OCI-LY3 (cell line): ENCODE measurements around the gene RSAD1.

Source experiments
- H2AFZ ChIP-seq: fragments of 200-600, 300-600 bp; shearing (Covaris generic); 2 replicates; pipeline ENCODE4 v1.6.0; 2014; ENCODE audit warnings: antibody characterized with exemption, low read depth, low read length
- H3K27ac ChIP-seq: fragments of 200-600, 300-600 bp; sonication (generic); 2 replicates; pipeline ENCODE4 v1.5.1; 2014; ENCODE audit warnings: mild to moderate bottlenecking, low read length, moderate library complexity, mixed read lengths
- H3K27me3 ChIP-seq: fragments of 200-600, 300-600 bp; sonication (generic); 2 replicates; pipeline ENCODE4 v1.6.1; 2014; ENCODE audit warnings: low read depth, low read length, mixed read lengths
- H3K36me3 ChIP-seq: fragments of 200-600, 300-600 bp; sonication (generic); replicated peaks from 2 replicates; pipeline ENCODE3; 2014; ENCODE audit warnings: low read depth, low read length, mixed read lengths
- H3K4me1 ChIP-seq: fragments of 300-600, 200-600 bp; sonication (generic); 2 replicates; pipeline ENCODE4 v1.6.1; 2014; ENCODE audit warnings: low read length, mixed read lengths
- H3K4me2 ChIP-seq: fragments of 200-600, 300-600 bp; sonication (generic); 2 replicates; pipeline ENCODE4 v1.6.1; 2014; ENCODE audit warnings: low read length, mixed read lengths
- H3K4me3 ChIP-seq: fragments of 300-600, 200-600 bp; sonication (generic); 2 replicates; pipeline ENCODE4 v1.5.1; 2014; ENCODE audit warnings: antibody characterized with exemption, mild to moderate bottlenecking, low read length, moderate library complexity
- H3K79me2 ChIP-seq: fragments of 300-600, 200-600 bp; shearing (Covaris generic); 2 replicates; pipeline ENCODE4 v1.6.1; 2014; ENCODE audit warnings: mild to moderate bottlenecking, low read length, mixed read lengths
- H3K9ac ChIP-seq: fragments of 300-600, 200-600 bp; shearing (Covaris generic); 2 replicates; pipeline ENCODE4 v1.6.0; 2014; ENCODE audit warnings: mild to moderate bottlenecking, low read length, moderate library complexity
- H3K9me3 ChIP-seq: fragments of 200-600, 300-600 bp; shearing (Covaris generic); 2 replicates; pipeline ENCODE4 v1.6.1; 2014; ENCODE audit warnings: low read length, mixed read lengths; ENCODE audit not compliant: insufficient read depth
- H4K20me1 ChIP-seq: fragments of 200-600, 300-600 bp; sonication (generic); 2 replicates; pipeline ENCODE4 v1.6.1; 2016; ENCODE audit warnings: low read length, mixed read lengths; ENCODE audit not compliant: insufficient read depth
- EZH2phosphoT487 ChIP-seq: fragments of 200-600 bp; shearing (Covaris generic); IDR thresholded peaks from 2 replicates; pipeline ENCODE4 v1.6.1; 2018; ENCODE audit warnings: antibody characterized with exemption, mixed run types, low read depth
- TF ChIP-seq, protein P1 (sequence below): fragments of 200-600, 300-600 bp; sonication (generic); IDR thresholded peaks from 2 replicates; pipeline ENCODE4 v1.5.1; 2014; ENCODE audit warnings: antibody characterized with exemption, low read length, low read depth

The RSAD1 gene

GRCh38 chr17:50514388-50514787 lies 35.7 kb downstream of the RSAD1 start:
- no peak overlapping the region for H3K4me2 ChIP-seq
- peaks cover 30% of the 10 kb centered on the region for H3K4me1 ChIP-seq
- no peaks in the 10 kb centered on the region for H4K20me1 ChIP-seq

GRCh38 chr17:50514936-50515702 lies 36.5 kb downstream of the RSAD1 start:
- Histone ChIP-seq H3K27me3 (no peaks in the 10 kb centered on the region), H3K4me3 (no peak overlapping the region), H3K79me2 (peaks cover under 1% of the 10 kb centered on the region), H4K20me1 (no peaks in the 10 kb centered on the region), H3K4me2 (no peak overlapping the region), H3K27ac (no peak overlapping the region), H3K9me3 (no peaks in the 10 kb centered on the region), H2AFZ (no peak overlapping the region), H3K9ac (no peak overlapping the region), H3K4me1 (peaks cover 23% of the 10 kb centered on the region), H3K36me3 (no peaks in the 10 kb centered on the region)
- TF ChIP-seq, protein P1, sequence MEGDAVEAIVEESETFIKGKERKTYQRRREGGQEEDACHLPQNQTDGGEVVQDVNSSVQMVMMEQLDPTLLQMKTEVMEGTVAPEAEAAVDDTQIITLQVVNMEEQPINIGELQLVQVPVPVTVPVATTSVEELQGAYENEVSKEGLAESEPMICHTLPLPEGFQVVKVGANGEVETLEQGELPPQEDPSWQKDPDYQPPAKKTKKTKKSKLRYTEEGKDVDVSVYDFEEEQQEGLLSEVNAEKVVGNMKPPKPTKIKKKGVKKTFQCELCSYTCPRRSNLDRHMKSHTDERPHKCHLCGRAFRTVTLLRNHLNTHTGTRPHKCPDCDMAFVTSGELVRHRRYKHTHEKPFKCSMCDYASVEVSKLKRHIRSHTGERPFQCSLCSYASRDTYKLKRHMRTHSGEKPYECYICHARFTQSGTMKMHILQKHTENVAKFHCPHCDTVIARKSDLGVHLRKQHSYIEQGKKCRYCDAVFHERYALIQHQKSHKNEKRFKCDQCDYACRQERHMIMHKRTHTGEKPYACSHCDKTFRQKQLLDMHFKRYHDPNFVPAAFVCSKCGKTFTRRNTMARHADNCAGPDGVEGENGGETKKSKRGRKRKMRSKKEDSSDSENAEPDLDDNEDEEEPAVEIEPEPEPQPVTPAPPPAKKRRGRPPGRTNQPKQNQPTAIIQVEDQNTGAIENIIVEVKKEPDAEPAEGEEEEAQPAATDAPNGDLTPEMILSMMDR, result no peak
- TF ChIP-seq EZH2phosphoT487, result no peak

More at GRCh38 chr17:50514388-50514787, 35.7 kb downstream of the RSAD1 start:
- Histone ChIP-seq H3K4me3 (no peak overlapping the region), H3K36me3 (peaks cover 3% of the 10 kb centered on the region), H3K9ac (no peak overlapping the region), H2AFZ (no peak overlapping the region), H3K27ac (no peak overlapping the region), H3K79me2 (peaks cover 8% of the 10 kb centered on the region), H3K27me3 (no peaks in the 10 kb centered on the region), H3K9me3 (no peaks in the 10 kb centered on the region)
- TF ChIP-seq EZH2phosphoT487, result no peak
- TF ChIP-seq, protein P1, result no peak

DNA sequence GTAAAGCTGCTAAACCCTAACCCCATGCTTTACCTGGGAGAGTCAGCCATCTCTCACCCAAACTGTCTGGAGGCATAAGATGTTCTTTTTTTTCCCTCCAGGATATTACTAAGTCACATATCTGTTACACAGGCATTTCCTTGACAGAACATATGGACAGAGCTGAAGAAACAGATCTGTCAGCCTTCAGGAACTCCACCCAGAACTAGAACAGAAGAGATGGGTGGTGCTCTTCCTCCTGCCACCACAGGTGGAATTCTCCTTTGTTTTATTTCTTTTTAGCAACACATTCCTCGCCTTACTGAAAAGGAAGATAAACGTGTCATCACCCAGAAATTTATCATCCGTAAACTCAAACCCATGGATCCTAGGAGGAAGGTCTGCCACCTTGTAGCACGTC lies 38.4 kb downstream of the RSAD1 start:
- H3K36me3 ChIP-seq, result no peaks in the 10 kb centered on the region
- H3K27me3 ChIP-seq, result no peaks in the 10 kb centered on the region
- H4K20me1 ChIP-seq, result no peaks in the 10 kb centered on the region
- peaks cover 7% of the 10 kb centered on the region for H3K4me1 ChIP-seq
- no peak overlapping the region for H3K27ac ChIP-seq
- H3K4me3 ChIP-seq, result no peak overlapping the region
- no peak overlapping the region for H2AFZ ChIP-seq
- no peak overlapping the region for H3K4me2 ChIP-seq
- H3K79me2 ChIP-seq, result no peaks in the 10 kb centered on the region
- no peaks in the 10 kb centered on the region for H3K9me3 ChIP-seq
- no peak overlapping the region for H3K9ac ChIP-seq
- TF ChIP-seq, protein P1, result no peak
- TF ChIP-seq EZH2phosphoT487, result no peak

- no peaks in the 10 kb centered on the region for H3K36me3 ChIP-seq
- H3K4me1 ChIP-seq, result no peaks in the 10 kb centered on the region; the same call in 1 of the 2 replicates
- no peaks in the 10 kb centered on the region for H4K20me1 ChIP-seq
- H3K9ac ChIP-seq, result no peak overlapping the region
- H2AFZ ChIP-seq, result no peak overlapping the region
- H3K79me2 ChIP-seq, result no peaks in the 10 kb centered on the region
- H3K9me3 ChIP-seq, result no peaks in the 10 kb centered on the region
- H3K27me3 ChIP-seq, result no peaks in the 10 kb centered on the region
- TF ChIP-seq, protein P1, result no peak
- no peak for TF ChIP-seq EZH2phosphoT487
- H3K27ac ChIP-seq, result no peak overlapping the region
- no peak overlapping the region for H3K4me3 ChIP-seq
- H3K4me2 ChIP-seq, result no peak overlapping the region
Observed at GRCh38 chr17:50517504-50518383, 39.1 kb downstream of the RSAD1 start.
